Measurements from ENCODE around the gene PANK4. TPM values are rescaled to one million over a fixed set of nuclear protein-coding genes. Genes with fewer than 3 reads are reported as not detected.

PANK4 gene
- total RNA-seq, 2 experiments from 2014 or later: 32.4 to 39.2 TPM

- no peaks in the 10 kb centered on the region for H3K27me3 Mint-ChIP-seq
- no peaks in the 10 kb centered on the region for H3K9me3 Mint-ChIP-seq (ENCODE audit: low read depth)
- ATAC-seq: no peak
- ChIA-PET CTCF (interaction anchor here (0.6 kb wide), 1 partner anchor 82 kb away, joined by 3 read pairs; no protein-coding TSS in a partner anchor), POLR2A (interaction anchor here (0.7 kb wide), 1 partner anchor 18 kb away, joined by 3 read pairs; the partner anchor contains the start of gene PANK4)
- no peak for DNase-seq
- peaks cover 6% of the 10 kb centered on the region for H3K36me3 Mint-ChIP-seq (ENCODE audit: low read depth)
- intact Hi-C loops (cut with DNase I, micrococcal nuclease): no loop called here
- H3K27ac Mint-ChIP-seq: no peak overlapping the region
- H3K4me3 Mint-ChIP-seq: no peak overlapping the region
- no peaks in the 10 kb centered on the region for H3K4me1 Mint-ChIP-seq
These were observed 18.2 kb downstream of the PANK4 start for GRCh38 chr1:2508180-2508579.

- POLR2A ChIA-PET: interaction anchor here (0.7 kb wide), 1 partner anchor 18 kb away, joined by 3 read pairs; the partner anchor contains the start of gene PANK4
These were observed 18.6 kb downstream of the PANK4 start for GRCh38 chr1:2507744-2508155.

GRCh38 chr1:2506901-2507565 lies 19.4 kb downstream of the PANK4 start:
- Mint-ChIP-seq H3K27me3 (no peaks in the 10 kb centered on the region), H3K4me1 (no peaks in the 10 kb centered on the region), H3K9me3 (ENCODE audit: low read depth) (no peaks in the 10 kb centered on the region), H3K36me3 (ENCODE audit: low read depth) (peaks cover 6% of the 10 kb centered on the region), H3K27ac (no peak overlapping the region), H3K4me3 (no peak overlapping the region)
- intact Hi-C loops (cut with DNase I, micrococcal nuclease): no loop called here
- ATAC-seq (no peak), DNase-seq (no peak)
- ChIA-PET POLR2A (no interaction called here), CTCF (interaction anchor here (0.7 kb wide), 1 partner anchor 13 kb away, joined by 3 read pairs; no protein-coding TSS in a partner anchor)

More at GRCh38 chr1:2507744-2508155, 18.6 kb downstream of the PANK4 start:
- Mint-ChIP-seq H3K27ac (no peak overlapping the region), H3K9me3 (ENCODE audit: low read depth) (no peaks in the 10 kb centered on the region), H3K4me1 (no peaks in the 10 kb centered on the region), H3K4me3 (no peak overlapping the region), H3K36me3 (ENCODE audit: low read depth) (peaks cover 6% of the 10 kb centered on the region), H3K27me3 (no peaks in the 10 kb centered on the region)
- DNase-seq: no peak
- intact Hi-C loops (cut with DNase I, micrococcal nuclease): no loop called here
- ATAC-seq: no peak
- CTCF ChIA-PET: no interaction called here

GRCh38 chr1:2506007-2506860 lies 20.2 kb downstream of the PANK4 start:
- ATAC-seq (no peak), DNase-seq (no peak)
- intact Hi-C loops (cut with DNase I, micrococcal nuclease): no loop called here
- Mint-ChIP-seq H3K4me3 (no peak overlapping the region), H3K27ac (no peak overlapping the region), H3K27me3 (no peaks in the 10 kb centered on the region), H3K4me1 (no peaks in the 10 kb centered on the region), H3K36me3 (ENCODE audit: low read depth) (peaks cover 6% of the 10 kb centered on the region), H3K9me3 (ENCODE audit: low read depth) (no peaks in the 10 kb centered on the region)
- CTCF ChIA-PET: interaction anchor here (0.7 kb wide), 1 partner anchor 12 kb away, joined by 3 read pairs; no protein-coding TSS in a partner anchor
- POLR2A ChIA-PET: no interaction called here

- no peaks in the 10 kb centered on the region for H3K9me3 Mint-ChIP-seq (ENCODE audit: low read depth)
- no peaks in the 10 kb centered on the region for H3K27me3 Mint-ChIP-seq
- ChIA-PET POLR2A (no interaction called here), CTCF (no interaction called here)
- no peak overlapping the region for H3K27ac Mint-ChIP-seq
- DNase-seq (no peak), ATAC-seq (no peak)
- no peak overlapping the region for H3K4me3 Mint-ChIP-seq
- peaks cover 4% of the 10 kb centered on the region for H3K36me3 Mint-ChIP-seq (ENCODE audit: low read depth)
- no peaks in the 10 kb centered on the region for H3K4me1 Mint-ChIP-seq
- intact Hi-C loops (cut with DNase I, micrococcal nuclease): no loop called here
These were observed 20.9 kb downstream of the PANK4 start for GRCh38 chr1:2505461-2505994.

- POLR2A ChIA-PET: no interaction called here
- H3K4me3 Mint-ChIP-seq: no peak overlapping the region
- intact Hi-C loops (cut with DNase I, micrococcal nuclease): no loop called here
- CTCF ChIA-PET: no interaction called here
- H3K9me3 Mint-ChIP-seq (ENCODE audit: low read depth): no peaks in the 10 kb centered on the region
- H3K4me1 Mint-ChIP-seq: peaks cover 6% of the 10 kb centered on the region
- H3K27ac Mint-ChIP-seq: no peak overlapping the region
- ATAC-seq (no peak), DNase-seq (no peak)
- H3K36me3 Mint-ChIP-seq (ENCODE audit: low read depth): peaks cover 3% of the 10 kb centered on the region
- H3K27me3 Mint-ChIP-seq: no peaks in the 10 kb centered on the region
These were observed 21.5 kb downstream of the PANK4 start for GRCh38 chr1:2504949-2505272.

- Mint-ChIP-seq H3K27me3 (no peaks in the 10 kb centered on the region), H3K36me3 (ENCODE audit: low read depth) (peaks cover under 1% of the 10 kb centered on the region), H3K4me1 (peaks cover 10% of the 10 kb centered on the region), H3K9me3 (ENCODE audit: low read depth) (no peaks in the 10 kb centered on the region), H3K27ac (no peak overlapping the region), H3K4me3 (no peak overlapping the region)
- intact Hi-C loops (cut with DNase I, micrococcal nuclease): no loop called here
- ATAC-seq: no peak
- ChIA-PET POLR2A (interaction anchor here (0.6 kb wide), 1 partner anchor 85 kb away, joined by 3 read pairs; no protein-coding TSS in a partner anchor), CTCF (no interaction called here)
- DNase-seq: no peak
These were observed 22.0 kb downstream of the PANK4 start for GRCh38 chr1:2504225-2504948.

- no peak overlapping the region for H3K4me3 Mint-ChIP-seq
- ChIA-PET POLR2A (interaction anchor here (0.6 kb wide), 1 partner anchor 84 kb away, joined by 3 read pairs; no protein-coding TSS in a partner anchor), CTCF (no interaction called here)
- ATAC-seq (no peak), DNase-seq (no peak)
- peaks cover 12% of the 10 kb centered on the region for H3K4me1 Mint-ChIP-seq
- H3K27ac Mint-ChIP-seq: no peak overlapping the region
- H3K36me3 Mint-ChIP-seq (ENCODE audit: low read depth): no peaks in the 10 kb centered on the region
- no peaks in the 10 kb centered on the region for H3K27me3 Mint-ChIP-seq
- intact Hi-C loops (cut with DNase I, micrococcal nuclease): no loop called here
- H3K9me3 Mint-ChIP-seq (ENCODE audit: low read depth): no peaks in the 10 kb centered on the region
These were observed 22.7 kb downstream of the PANK4 start for GRCh38 chr1:2503554-2504224.

- POLR2A ChIA-PET: no interaction called here
- DNase-seq: no peak
- peaks cover 12% of the 10 kb centered on the region for H3K4me1 Mint-ChIP-seq
- H3K4me3 Mint-ChIP-seq: no peak overlapping the region
- intact Hi-C loops (cut with DNase I, micrococcal nuclease): no loop called here
- no peaks in the 10 kb centered on the region for H3K27me3 Mint-ChIP-seq
- CTCF ChIA-PET: no interaction called here
- H3K36me3 Mint-ChIP-seq (ENCODE audit: low read depth): no peaks in the 10 kb centered on the region
- no peaks in the 10 kb centered on the region for H3K9me3 Mint-ChIP-seq (ENCODE audit: low read depth)
- ATAC-seq: no peak
- no peak overlapping the region for H3K27ac Mint-ChIP-seq
These were observed 23.5 kb downstream of the PANK4 start for GRCh38 chr1:2502661-2503553.

GRCh38 chr1:2502210-2502609 lies 24.2 kb downstream of the PANK4 start:
- CTCF ChIA-PET: no interaction called here
- no peak for ATAC-seq

More at GRCh38 chr1:2502210-2502609, 24.2 kb downstream of the PANK4 start:
- Mint-ChIP-seq H3K4me3 (no peak overlapping the region), H3K27ac (no peak overlapping the region), H3K9me3 (ENCODE audit: low read depth) (no peaks in the 10 kb centered on the region), H3K4me1 (peaks cover 12% of the 10 kb centered on the region), H3K27me3 (no peaks in the 10 kb centered on the region), H3K36me3 (ENCODE audit: low read depth) (no peaks in the 10 kb centered on the region)
- POLR2A ChIA-PET: no interaction called here
- DNase-seq: no peak
- intact Hi-C loops (cut with DNase I, micrococcal nuclease): no loop called here

Data from activated CD4-positive, alpha-beta T cell treated with anti-CD3 and anti-CD28 coated beads for 36 hours (primary cell).